GM12801 (cell line): ENCODE results near the gene RAB41.

Source experiments
- CTCF ChIP-seq: IDR thresholded peaks from one replicate; pipeline ENCODE4 v1.5.1; 2011; ENCODE audit warnings: control low read depth; ENCODE audit not compliant: insufficient read length; ENCODE audit errors: extremely low read depth

Gene RAB41

GRCh38 chrX:70253377-70254062 lies 28.5 kb upstream of the RAB41 start:
- no peak for TF ChIP-seq CTCF

GRCh38 chrX:70254063-70254400 lies 27.9 kb upstream of the RAB41 start:
- no peak for TF ChIP-seq CTCF

GRCh38 chrX:70254909-70255308 lies 27.1 kb upstream of the RAB41 start:
- no peak for TF ChIP-seq CTCF

GRCh38 chrX:70255452-70255851 lies 26.5 kb upstream of the RAB41 start:
- no peak for TF ChIP-seq CTCF

GRCh38 chrX:70257423-70258288 lies 24.3 kb upstream of the RAB41 start:
- no peak for TF ChIP-seq CTCF

DNA sequence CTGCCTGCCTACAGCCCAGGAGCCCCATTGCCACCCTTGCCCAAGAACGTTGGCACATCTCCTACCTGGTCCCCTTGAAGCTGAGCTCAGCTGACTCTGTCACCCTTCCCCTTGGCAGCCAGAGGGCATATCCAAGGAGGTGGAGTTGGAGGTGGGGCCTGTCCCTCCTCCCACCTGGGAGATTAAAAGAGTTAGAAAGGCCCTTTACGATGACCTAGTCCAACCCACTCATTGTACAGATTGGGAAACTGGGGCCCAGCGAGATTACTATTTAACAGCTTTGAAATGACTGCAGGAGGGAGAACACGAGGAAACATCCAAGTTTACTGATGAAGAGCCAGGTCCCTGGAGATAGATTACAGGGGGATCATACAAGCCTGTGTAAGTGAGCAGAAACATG lies 21.9 kb upstream of the RAB41 start, which contains the start of gene P2RY4:
Gene P2RY4 (minus strand): TSS at position 101 of the 400 bp plus-strand sequence. CDS start 580 bp downstream, outside the sequence.
- TF ChIP-seq CTCF, result no peak

DNA sequence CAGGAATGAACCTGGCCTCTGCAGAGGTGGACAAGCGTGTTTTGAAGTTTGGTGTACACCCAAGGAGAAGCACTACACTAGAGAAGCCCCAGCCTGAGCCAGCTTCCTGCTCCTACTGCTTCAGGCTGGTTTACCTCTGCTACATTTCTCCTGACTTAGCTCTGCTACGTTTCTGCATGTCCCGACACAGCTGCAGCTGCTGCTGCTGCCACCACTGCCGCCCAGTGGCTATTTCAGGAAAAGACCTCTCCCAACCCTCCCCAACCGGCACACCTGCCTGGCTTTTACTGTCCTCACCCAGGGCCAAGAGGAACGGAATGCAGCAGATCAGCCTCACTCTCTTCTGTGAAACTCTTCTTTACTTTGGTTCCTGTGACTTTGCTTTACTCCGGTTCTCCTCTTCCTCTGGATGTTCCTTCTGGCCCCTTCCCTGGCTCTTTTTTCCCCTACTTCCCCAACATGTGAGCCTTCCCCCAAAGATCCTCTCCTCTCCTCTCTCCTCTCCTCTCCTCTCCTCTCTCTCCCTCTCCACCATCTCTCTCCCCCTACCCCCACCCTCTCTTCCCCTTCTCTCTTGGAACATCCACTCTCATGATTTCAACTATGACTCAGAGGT lies 18.9 kb upstream of the RAB41 start:
- TF ChIP-seq CTCF, result no peak
